Endothelial cell of umbilical vein (primary cell): ENCODE results near the gene SH3PXD2A. TPM values are rescaled to one million over a fixed set of nuclear protein-coding genes. Genes with fewer than 3 reads are reported as not detected.

Source experiments
- BruUV-seq: library from RNA; stranded (reverse); fragments of 400-500 nt; replicated peaks from 2 replicates; lab custom pipeline; 2021; lab: Mats Ljungman, UMichigan
- CTCF ChIA-PET: fragments of 300-600, 350-600 bp; sonication (Branson Sonifier 250); formaldehyde crosslinking; loops from one replicate; lab custom pipeline; 2021; ENCODE audit warnings: antibody characterized with exemption, inconsistent platforms; lab: Charles Lee
- POLR2A ChIA-PET: fragments of 300-600, 350-600 bp; sonication (Branson Sonifier 250); formaldehyde crosslinking; loops from one replicate; lab custom pipeline; 2021; ENCODE audit warnings: antibody characterized with exemption, inconsistent platforms; lab: Charles Lee
- DNase-seq: peaks from one replicate; pipeline ENCODE4 v3.0.0-alpha.2; 2011; ENCODE audit warnings: low read depth, low spot score
- FAIRE-seq: peaks from 2 replicates; lab custom pipeline; 2011; peaks lifted over from hg19 to GRCh38; lab: Jason Lieb, UNC
- H2AFZ ChIP-seq: 2 replicates; pipeline ENCODE4 v1.6.0; 2012; ENCODE audit warnings: low read depth, low read length, control low read depth, inconsistent platforms
- H3K27ac ChIP-seq: 2 replicates; pipeline ENCODE4 v1.5.1; 2011; ENCODE audit warnings: low read depth, mild to moderate bottlenecking, control low read depth, low read length, moderate library complexity; ENCODE audit not compliant: insufficient read depth
- H3K27me3 ChIP-seq, 2 experiments: 2 replicates each; pipeline versions ENCODE4 v1.6.0 to v1.6.1; 2011; ENCODE audit warnings: low read length in 2 of 2, mixed read lengths in 1 of 2; ENCODE audit not compliant: control insufficient read depth in 2 of 2, insufficient read depth in 2 of 2
- H3K36me3 ChIP-seq, 2 experiments: 2 replicates in 1 of 2; 3 replicates in 1 of 2; pipeline ENCODE4 v1.5.1; 2011; ENCODE audit warnings: low read length in 2 of 2, mild to moderate bottlenecking in 1 of 2, moderate library complexity in 1 of 2; ENCODE audit not compliant: control insufficient read depth in 2 of 2, insufficient read depth in 2 of 2; ENCODE audit errors: extremely low read depth in 1 of 2
- H3K4me1 ChIP-seq: 3 replicates; pipeline ENCODE4 v1.5.1; 2011; ENCODE audit warnings: mild to moderate bottlenecking, low read length; ENCODE audit not compliant: control insufficient read depth, insufficient read depth; ENCODE audit errors: extremely low read depth
- H3K4me2 ChIP-seq: 2 replicates; pipeline ENCODE4 v1.6.1; 2011; ENCODE audit warnings: low read length, control low read depth, mixed read lengths; ENCODE audit not compliant: insufficient read depth
- H3K4me3 ChIP-seq, 3 experiments: fragments of 200-600 bp in 1 of 3; sonication (generic), shearing (Covaris generic) in 1 of 3; replicated peaks in 1 of 3; 2 replicates each; pipeline ENCODE4 v1.5.1; 2011 to 2016; ENCODE audit warnings: control low read depth in 3 of 3, low read length in 3 of 3, mild to moderate bottlenecking in 2 of 3, inconsistent platforms in 1 of 3, low read depth in 1 of 3, moderate library complexity in 1 of 3; ENCODE audit not compliant: insufficient read depth in 1 of 3
- H3K79me2 ChIP-seq: 2 replicates; pipeline ENCODE4 v1.6.0; 2012; ENCODE audit warnings: low read length, inconsistent platforms; ENCODE audit not compliant: control insufficient read depth, insufficient read depth
- H3K9ac ChIP-seq: replicated peaks from 2 replicates; pipeline ENCODE3; 2011; ENCODE audit warnings: low read length, control low read depth; ENCODE audit not compliant: insufficient read depth; ENCODE audit errors: extremely low read depth
- H3K9me1 ChIP-seq: replicated peaks from 3 replicates; pipeline ENCODE4 v1.6.0; 2011; ENCODE audit warnings: mild to moderate bottlenecking, low read length; ENCODE audit not compliant: control insufficient read depth, insufficient read depth; ENCODE audit errors: extremely low read depth
- H3K9me3 ChIP-seq: replicated peaks from 2 replicates; pipeline ENCODE4 v1.5.1; 2012; ENCODE audit warnings: low read length, inconsistent platforms; ENCODE audit not compliant: control insufficient read depth, insufficient read depth
- H4K20me1 ChIP-seq: replicated peaks from 2 replicates; pipeline ENCODE3; 2011; ENCODE audit warnings: mild to moderate bottlenecking, low read length; ENCODE audit not compliant: control insufficient read depth, insufficient read depth; ENCODE audit errors: extremely low read depth
- CTCF ChIP-seq, 2 donors: IDR thresholded peaks; 1 replicate in 1 of 2; 2 replicates in 1 of 2; pipeline ENCODE4 v1.5.1; 2011; ENCODE audit warnings: low read length in 2 of 2, mild to moderate bottlenecking in 2 of 2, moderate library complexity in 2 of 2, control low read depth in 1 of 2, inconsistent platforms in 1 of 2, low read depth in 1 of 2; ENCODE audit not compliant: insufficient read depth in 1 of 2; ENCODE audit errors: extremely low read depth in 1 of 2
- EZH2 ChIP-seq: IDR thresholded peaks from 2 replicates; pipeline ENCODE4 v1.6.1; 2012; ENCODE audit warnings: borderline replicate concordance, low read depth, mild to moderate bottlenecking, moderate library complexity, low read length, inconsistent platforms; ENCODE audit not compliant: severe bottlenecking
- FOS ChIP-seq: IDR thresholded peaks from 2 replicates; pipeline ENCODE4 v1.6.1; 2011; ENCODE audit warnings: mild to moderate bottlenecking, low read length, moderate library complexity, borderline replicate concordance; ENCODE audit not compliant: insufficient read depth
- GATA2 ChIP-seq: IDR thresholded peaks from 2 replicates; pipeline ENCODE4 v1.7.0; 2011; ENCODE audit warnings: low read depth, mild to moderate bottlenecking, moderate library complexity, mixed read lengths, low read length; ENCODE audit not compliant: insufficient read length, insufficient read depth
- JUN ChIP-seq: IDR thresholded peaks from 2 replicates; pipeline ENCODE4 v1.6.1; 2011; ENCODE audit warnings: borderline replicate concordance, low read depth; ENCODE audit not compliant: insufficient read length, insufficient read depth
- MYC ChIP-seq: IDR thresholded peaks from one replicate; pipeline ENCODE4 v1.6.1; 2011; ENCODE audit warnings: mild to moderate bottlenecking, low read depth, low read length
- POLR2A ChIP-seq: IDR thresholded peaks from 2 replicates; pipeline ENCODE4 v1.6.1; 2012; ENCODE audit warnings: low read depth, mild to moderate bottlenecking, control low read depth, low read length
- POLR2AphosphoS5 ChIP-seq: IDR thresholded peaks from 2 replicates; pipeline ENCODE4 v1.6.1; 2012; ENCODE audit warnings: low read depth, mild to moderate bottlenecking, control low read depth, low read length, moderate library complexity; ENCODE audit not compliant: insufficient read depth
- dilution Hi-C: fragments of 300-500 bp; cut with MboI; formaldehyde crosslinking; loops from one replicate; pipeline ENCODE4 v1.15.0; 2019; ENCODE audit warnings: low sequenced_read_pairs; ENCODE audit not compliant: extremely low pct_ligation_motif_present
- intact Hi-C: fragments of 100-400 bp; cut with micrococcal nuclease; formaldehyde crosslinking; loops from one replicate; pipeline ENCODE4 v1.10.0; 2022
- polyA plus RNA-seq, 4 experiments: library from polyadenylated mRNA; depleted of rRNA in 3 of 4; stranded (reverse) in 3 of 4; unstranded in 1 of 4; fragments of >200 nt; gene quantifications; 2 replicates each; pipeline versions ENCODE4 v1.2.1 to v1.2.3, GENCODE V29; 2011 to 2012; ENCODE audit warnings: missing spikeins in 1 of 4
- total RNA-seq: library from RNA; stranded (reverse); gene quantifications from 2 replicates; pipeline ENCODE4 v1.2.3, GENCODE V29; 2021
- TF ChIP-seq, protein P1 (sequence below): IDR thresholded peaks from 2 replicates; pipeline ENCODE4 v1.6.1; 2011; ENCODE audit not compliant: insufficient read depth, insufficient read length

The SH3PXD2A gene
- total and polyA plus RNA-seq, 2 donors (not counting 3 experiments of a cell fraction or from before 2014, with no cell fraction given): 1.4 to 5.1 TPM

- Histone ChIP-seq H3K4me1 (no peaks in the 10 kb centered on the region), H3K36me3 (no peaks in the 10 kb centered on the region), H3K4me2 (no peak overlapping the region), H4K20me1 (no peaks in the 10 kb centered on the region), H3K27ac (no peak overlapping the region), H3K9me1 (no peaks in the 10 kb centered on the region), H3K9ac (no peak overlapping the region), H3K79me2 (no peaks in the 10 kb centered on the region), H3K9me3 (no peaks in the 10 kb centered on the region), H3K27me3 (no peaks in the 10 kb centered on the region), H3K4me3 (no peak overlapping the region), H2AFZ (no peak overlapping the region)
- FAIRE-seq (no peak), DNase-seq (no peak)
- ChIA-PET POLR2A (interaction anchor here (0.5 kb wide), 1 partner anchor 9 kb away, joined by 3 read pairs; no protein-coding TSS in a partner anchor), CTCF (no interaction called here)
- intact Hi-C loops: no loop called here
- BruUV-seq: no TSS peak
- dilution Hi-C loops: no loop called here
- TF ChIP-seq, protein P1, sequence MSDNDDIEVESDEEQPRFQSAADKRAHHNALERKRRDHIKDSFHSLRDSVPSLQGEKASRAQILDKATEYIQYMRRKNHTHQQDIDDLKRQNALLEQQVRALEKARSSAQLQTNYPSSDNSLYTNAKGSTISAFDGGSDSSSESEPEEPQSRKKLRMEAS: no peak
- TF ChIP-seq FOS (no peak), GATA2 (no peak), MYC (no peak), CTCF (IDR thresholded peaks at IDR 0.05; ENCODE audit: extremely low read depth in 1 of 2, insufficient read depth in 1 of 2, low read depth in 1 of 2, low read length in 2 of 2) (no peak), EZH2 (no peak), POLR2A (no peak), JUN (no peak), POLR2AphosphoS5 (no peak)
Observed at GRCh38 chr10:103804871-103805270, 50.5 kb downstream of the SH3PXD2A start.
